ENCODE data around the gene TTC22. TPM values are rescaled to one million over a fixed set of nuclear protein-coding genes. Genes with fewer than 3 reads are reported as not detected.
"Not testable (repeated sequence)": the region's sequence is repeated elsewhere in the genome, so short reads cannot be mapped to it uniquely, and the experiment has no call there.

Gene TTC22
- total RNA-seq, 1 donor from 2014 or later, result not detected

GRCh38 chr1:54792686-54793282, 8.3 kb downstream of the TTC22 start:
- no peak for DNase-seq (ENCODE audit: extremely low read depth, low read depth, low spot score)

DNA sequence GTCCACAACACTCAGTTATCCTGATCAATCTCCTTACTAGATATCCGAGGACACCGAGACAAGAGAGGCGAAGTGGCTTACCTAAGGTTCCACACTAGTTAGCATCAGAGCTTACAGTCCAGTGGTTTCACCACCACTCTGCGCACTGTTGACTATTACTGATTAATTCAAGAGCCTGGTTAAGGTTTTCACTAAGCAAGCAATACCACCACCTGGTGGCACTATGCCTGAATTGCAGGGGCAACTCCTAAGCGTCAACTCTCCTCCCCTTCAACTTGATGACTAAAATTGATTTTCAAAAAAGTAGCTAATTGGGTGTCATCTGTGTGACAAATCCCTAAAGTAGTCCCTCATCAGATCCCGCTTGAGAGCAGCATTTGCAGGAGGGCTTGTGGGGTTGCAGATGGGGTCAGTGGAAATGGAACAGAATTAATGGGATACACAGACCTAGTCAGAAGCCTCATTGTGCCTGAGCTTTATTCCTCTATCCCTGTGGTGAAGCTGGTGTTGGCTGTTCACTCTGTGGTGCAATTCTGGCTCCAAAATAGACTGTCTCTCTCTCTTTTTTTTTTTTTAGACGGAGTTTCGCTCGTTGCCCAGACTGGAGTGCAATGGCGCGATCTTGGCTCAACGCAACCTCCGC, 9.1 kb downstream of the TTC22 start:
- peak; percentile 20 for DNase-seq (ENCODE audit: extremely low read depth, low read depth, low spot score)

DNA sequence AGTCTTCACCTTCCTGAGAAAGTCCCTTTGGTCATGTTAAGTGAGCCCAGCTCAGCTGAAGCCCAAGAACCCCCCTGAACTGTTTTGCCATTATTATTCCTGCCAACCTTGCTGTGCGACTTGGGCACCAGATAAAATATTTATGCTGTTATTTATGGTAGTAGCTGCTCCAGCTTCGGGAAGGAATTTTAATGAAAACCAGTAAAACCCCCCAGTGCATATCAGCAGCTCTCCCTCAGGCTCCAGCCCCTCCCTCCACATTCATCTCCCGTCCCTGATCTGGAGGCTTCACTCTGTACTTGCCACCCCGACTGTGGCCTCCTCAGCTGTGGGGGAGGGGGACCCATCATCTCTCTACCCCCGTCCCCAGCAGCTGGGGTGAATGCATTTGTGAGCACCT, 12.7 kb downstream of the TTC22 start:
- DNase-seq (ENCODE audit: extremely low read depth, low read depth, low spot score), result no peak

- no peak for DNase-seq (ENCODE audit: extremely low read depth, low read depth, low spot score)
Observed at GRCh38 chr1:54787604-54788003, 13.5 kb downstream of the TTC22 start.

GRCh38 chr1:54786778-54787177, 14.3 kb downstream of the TTC22 start:
- DNase-seq (ENCODE audit: extremely low read depth, low read depth, low spot score), result no peak

DNA sequence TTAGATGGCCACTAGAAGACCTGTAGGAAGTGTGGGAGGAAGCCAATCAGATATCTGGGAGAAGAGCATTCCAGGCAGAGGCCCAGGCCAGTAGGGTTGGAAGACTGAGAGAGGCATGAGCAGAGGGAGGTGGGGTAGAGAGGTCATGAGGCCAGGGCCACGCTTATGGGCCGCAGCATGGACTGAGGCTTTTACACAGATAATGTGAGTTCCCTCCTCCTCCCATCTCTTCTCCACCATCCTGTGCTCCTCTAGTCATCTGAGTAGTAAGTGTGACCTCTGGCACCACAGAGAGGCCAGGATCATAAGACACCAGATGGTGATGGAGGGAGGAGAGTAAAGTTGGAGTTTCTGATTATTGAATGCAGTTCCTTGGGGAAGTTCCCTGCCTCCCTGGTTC, 17.1 kb downstream of the TTC22 start:
- no peak for DNase-seq (ENCODE audit: extremely low read depth, low read depth, low spot score)

- DNase-seq (ENCODE audit: extremely low read depth, low read depth, low spot score), result no peak
Observed at GRCh38 chr1:54782588-54782987, 18.5 kb downstream of the TTC22 start.

DNA sequence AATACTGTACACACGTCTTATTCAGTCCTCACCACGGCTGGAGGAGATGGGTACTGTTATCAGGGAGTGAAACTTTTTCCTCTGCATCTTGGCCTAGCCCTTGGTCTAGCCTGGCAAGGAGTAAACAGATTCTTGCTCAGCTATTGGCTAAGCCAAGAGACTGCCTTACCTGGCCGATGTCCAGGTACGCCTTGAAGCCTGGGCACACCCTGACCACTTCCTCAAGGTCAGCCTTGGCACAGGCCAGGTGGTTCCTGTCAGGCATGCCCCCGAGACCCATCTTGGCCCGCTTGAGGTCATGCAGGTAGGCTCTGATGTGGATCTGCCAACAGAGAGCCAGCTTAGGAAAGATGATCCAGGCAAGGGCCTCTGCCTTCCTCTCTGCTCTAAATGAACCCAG, 19.0 kb downstream of the TTC22 start:
- no peak for DNase-seq (ENCODE audit: extremely low read depth, low read depth, low spot score)

DNA sequence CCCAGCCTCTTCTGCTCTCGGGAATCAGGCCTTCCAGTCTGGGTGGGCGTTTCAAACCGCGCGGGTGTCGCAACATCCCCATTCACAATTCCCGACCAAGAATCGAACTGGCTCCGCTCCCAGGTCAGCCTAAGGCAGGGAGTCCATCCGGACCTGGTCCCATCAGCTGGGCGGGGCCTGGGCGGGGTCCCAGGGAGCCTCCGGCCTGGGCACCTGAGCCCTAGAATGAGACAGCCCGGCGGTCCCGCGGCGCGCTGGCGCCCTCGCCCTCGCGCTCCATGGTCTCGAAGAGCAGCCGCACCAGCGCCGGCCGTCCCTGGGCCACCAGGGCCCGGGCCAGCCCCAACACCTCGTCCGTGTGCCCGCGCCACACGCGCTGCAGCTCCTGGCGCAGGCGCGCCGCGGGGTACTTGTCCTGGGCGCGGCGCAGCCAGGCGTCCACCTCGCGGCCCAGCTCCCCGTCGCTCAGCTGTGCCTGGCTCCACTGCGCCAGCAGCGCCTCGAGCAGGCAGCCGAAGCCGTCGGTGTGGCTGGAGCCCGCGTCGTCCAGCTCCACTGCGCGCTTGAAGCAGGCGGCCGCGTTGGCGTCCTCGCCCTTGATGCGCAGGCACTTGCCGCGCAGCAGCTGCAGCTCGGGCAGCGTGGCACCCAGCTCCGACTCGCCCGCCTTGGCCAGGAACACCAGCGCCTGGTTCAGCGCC, 19.9 kb downstream of the TTC22 start:
- no peak for DNase-seq (ENCODE audit: extremely low read depth, low read depth, low spot score)

DNA sequence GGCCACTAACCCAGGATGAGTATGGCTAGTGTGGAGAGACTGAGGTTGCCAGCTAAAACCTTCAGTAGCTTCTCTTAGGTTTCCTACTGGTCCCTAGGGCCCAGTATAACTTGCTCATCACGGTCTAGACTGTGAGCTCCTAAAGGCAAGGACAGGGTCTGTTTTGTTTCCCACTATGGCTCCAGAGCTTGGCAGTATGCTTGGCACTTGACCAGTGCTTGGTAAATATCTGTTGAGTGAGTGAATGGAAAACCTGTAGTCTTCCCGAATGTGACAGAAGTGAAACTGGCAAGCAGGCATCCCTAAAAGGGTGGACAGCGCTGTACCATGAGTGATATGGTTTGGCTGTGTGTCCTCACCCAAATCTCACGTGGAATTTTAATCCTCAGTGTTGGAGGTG, 23.7 kb downstream of the TTC22 start:
- no peak for DNase-seq (ENCODE audit: extremely low read depth, low read depth, low spot score)

DNA sequence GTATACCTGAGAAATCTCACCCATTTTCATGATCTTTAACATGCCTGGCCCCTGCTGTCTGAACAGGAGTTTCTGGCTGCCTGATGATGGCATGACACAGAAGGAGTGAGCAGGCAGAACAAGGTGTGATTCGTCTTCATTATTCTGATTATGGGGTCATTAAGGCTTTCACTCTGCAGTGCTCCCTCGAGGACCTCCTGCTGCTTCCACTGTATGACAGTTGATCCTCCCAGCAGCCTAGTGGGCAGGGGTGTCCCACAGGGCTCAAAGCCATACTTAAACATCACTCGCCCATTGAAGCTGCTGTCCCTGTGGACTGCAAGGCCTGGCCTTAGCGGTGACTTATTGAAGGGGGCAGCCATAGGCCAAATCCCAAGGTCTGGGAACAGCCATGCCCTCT, 24.1 kb downstream of the TTC22 start:
- no peak for DNase-seq (ENCODE audit: extremely low read depth, low read depth, low spot score)

- DNase-seq (ENCODE audit: extremely low read depth, low read depth, low spot score), result not testable (repeated sequence)
Observed at GRCh38 chr1:54775828-54776721, 25.0 kb downstream of the TTC22 start.

DNA sequence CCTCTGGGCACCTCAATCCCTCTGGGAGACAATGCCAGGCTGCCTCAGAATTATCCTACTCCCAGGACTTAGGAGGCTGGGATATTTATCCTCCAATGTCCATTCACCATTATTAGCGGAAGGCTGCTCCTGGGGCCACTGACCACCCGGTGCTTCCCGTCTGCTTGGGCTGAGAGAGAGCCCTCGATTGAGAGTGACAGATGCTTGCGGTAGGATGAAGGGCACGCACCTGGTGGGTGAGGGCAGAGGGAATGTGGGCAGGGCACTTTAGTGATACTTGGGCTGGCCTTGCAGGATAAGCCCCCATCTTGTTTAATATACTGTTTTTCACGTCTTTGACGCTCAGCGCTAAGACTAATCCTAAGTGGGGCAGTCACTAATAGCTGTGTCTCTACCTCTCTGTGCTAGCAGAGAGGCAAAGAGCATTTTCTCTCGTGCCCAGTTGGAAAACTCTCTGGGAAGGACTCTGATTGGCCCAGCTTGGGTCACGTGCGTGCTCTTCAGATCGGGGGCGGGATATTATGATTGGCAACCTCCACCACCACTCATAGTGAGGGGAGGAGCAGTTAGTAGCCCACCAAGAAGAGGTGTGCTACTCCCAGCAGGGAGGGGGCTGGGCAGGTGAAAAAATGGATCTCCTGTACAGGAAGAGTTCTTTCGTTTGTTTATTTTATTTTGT, 26.2 kb downstream of the TTC22 start:
- DNase-seq (ENCODE audit: extremely low read depth, low read depth, low spot score), result no peak

DNA sequence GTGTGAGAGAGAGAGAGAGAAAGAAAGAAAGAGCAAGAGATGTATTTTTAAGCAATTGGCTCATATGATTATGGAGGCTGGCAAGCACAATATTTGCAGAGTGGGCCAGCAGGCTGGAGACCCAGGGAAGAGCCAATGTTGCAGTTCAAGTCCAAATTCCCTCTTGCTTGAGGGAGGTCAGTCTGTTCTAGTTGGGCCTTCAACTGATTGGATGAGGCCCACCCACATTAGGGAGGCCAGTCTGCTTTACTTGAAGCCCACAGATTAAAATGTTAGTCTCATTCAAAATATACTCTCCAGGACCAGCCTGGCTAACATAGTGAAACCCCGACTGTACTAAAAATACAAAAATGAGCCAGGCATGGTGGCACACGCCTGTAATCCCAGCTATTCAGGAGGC, 28.2 kb downstream of the TTC22 start:
- no peak for DNase-seq (ENCODE audit: extremely low read depth, low read depth, low spot score)

- DNase-seq (ENCODE audit: extremely low read depth, low read depth, low spot score), result no peak
Observed at GRCh38 chr1:54768093-54768492, 33.0 kb downstream of the TTC22 start.

DNA sequence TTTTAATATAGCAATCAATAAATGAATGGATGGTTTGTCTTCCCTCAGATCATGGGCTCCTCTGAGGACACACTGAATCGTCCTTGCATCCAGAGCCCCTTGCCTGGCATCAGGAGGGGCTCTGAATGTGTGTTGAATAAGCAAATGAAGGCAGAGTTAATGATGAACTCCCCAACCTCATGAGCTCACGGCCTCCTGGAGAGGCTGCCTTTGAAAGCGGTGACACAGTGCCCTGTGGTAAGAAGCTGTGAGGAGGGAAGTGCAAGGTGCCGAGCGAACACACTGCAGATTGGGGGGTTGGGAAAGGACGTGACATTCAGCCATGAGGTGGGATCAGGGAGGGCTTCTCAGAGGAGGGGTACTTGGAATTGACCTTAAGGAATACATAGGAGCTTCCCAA, 33.6 kb downstream of the TTC22 start:
- DNase-seq (ENCODE audit: extremely low read depth, low read depth, low spot score), result no peak

DNA sequence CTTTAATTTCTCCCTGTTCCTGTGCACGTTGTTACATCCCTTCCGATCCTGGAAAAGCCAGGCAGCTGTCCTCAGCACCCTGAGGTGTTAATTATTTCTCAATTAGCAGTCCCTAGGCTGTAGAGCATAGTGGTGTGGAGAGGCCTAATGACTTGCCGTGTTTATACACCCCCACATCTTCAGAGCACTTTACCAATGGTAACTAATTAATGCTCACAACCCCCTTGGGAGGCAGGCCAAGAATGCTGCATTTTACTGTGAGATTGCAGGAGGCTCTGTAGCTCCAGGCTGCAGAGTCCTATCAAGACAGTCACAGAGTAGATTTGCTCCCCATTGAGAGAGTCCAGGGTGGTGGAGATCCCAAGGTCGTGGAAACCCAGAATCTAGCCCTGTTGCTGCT, 34.4 kb downstream of the TTC22 start:
- DNase-seq (ENCODE audit: extremely low read depth, low read depth, low spot score), result no peak

- no peak for DNase-seq (ENCODE audit: extremely low read depth, low read depth, low spot score)
Observed at GRCh38 chr1:54764922-54765561, 36.1 kb downstream of the TTC22 start.

GRCh38 chr1:54764133-54764921, 36.8 kb downstream of the TTC22 start, which contains the start of gene PARS2:
Gene PARS2 (minus strand): TSS chr1:54764523. CDS start chr1:54759161, 5,362 bp downstream.
- DNase-seq (ENCODE audit: extremely low read depth, low read depth, low spot score), result peak; percentile 98

Measured in glomerular endothelial cell (primary cell).